HepG2 (cell line): ENCODE data around the gene SHANK3. TPM values are rescaled to one million over a fixed set of nuclear protein-coding genes. Genes with fewer than 3 reads are reported as not detected.

Source experiments
- ATAC-seq: fragments of 200-7000 bp; cut with Tn5 transposase; 3 replicates; pipeline ENCODE4 v1.9.1; 2020; ENCODE audit warnings: mild to moderate bottlenecking, moderate library complexity
- BruUV-seq: library from RNA; stranded (reverse); fragments of 400-500 nt; replicated peaks from 2 replicates; lab custom pipeline; 2021; lab: Mats Ljungman, UMichigan
- CTCF ChIA-PET: fragments of 300-600 bp; formaldehyde crosslinking; extraction: SDS; loops from one replicate; lab custom pipeline; 2021; ENCODE audit warnings: low total read pairs, inconsistent platforms, low intra/inter-chr PET ratio; lab: Yijun Ruan, JAX
- POLR2A ChIA-PET: fragments of 350-600 bp; sonication (Branson Sonifier 250); formaldehyde crosslinking; loops from one replicate; lab custom pipeline; 2020; ENCODE audit warnings: antibody characterized with exemption, inconsistent platforms; lab: Yijun Ruan, JAX
- DNase-seq: peaks from one replicate; pipeline ENCODE4 v3.0.0-alpha.2; 2015; ENCODE audit warnings: low spot score
- FAIRE-seq: peaks from 3 replicates; lab custom pipeline; 2011; peaks lifted over from hg19 to GRCh38; lab: Jason Lieb, UNC
- H2AFZ ChIP-seq: one replicate; pipeline ENCODE4 v1.6.1; 2011; ENCODE audit warnings: low read length, inconsistent platforms
- H3K27ac ChIP-seq: fragments of 300-600 bp; 3 replicates; pipeline ENCODE4 v1.8.0; 2011; ENCODE audit warnings: mixed run types, mild to moderate bottlenecking, mixed read lengths, low read length, inconsistent platforms; ENCODE audit not compliant: insufficient read depth; ENCODE audit errors: extremely low read length
- H3K27me3 ChIP-seq, 2 experiments: fragments of 200-600 bp in 1 of 2; 2 replicates in 1 of 2; 3 replicates in 1 of 2; pipeline versions ENCODE4 v1.6.0 to v1.8.0; 2011; ENCODE audit warnings: low read length in 2 of 2, mild to moderate bottlenecking in 2 of 2, moderate library complexity in 2 of 2, inconsistent platforms in 1 of 2; ENCODE audit not compliant: insufficient read depth in 2 of 2, control insufficient read depth in 1 of 2
- H3K36me3 ChIP-seq, 2 experiments: fragments of 200-600 bp in 1 of 2; replicated peaks in 1 of 2; 2 replicates in 1 of 2; 3 replicates in 1 of 2; pipeline versions ENCODE4 v1.5.1 to v1.8.0; 2011; ENCODE audit warnings: low read length in 2 of 2, inconsistent platforms in 1 of 2; ENCODE audit not compliant: insufficient read depth in 2 of 2, control insufficient read depth in 1 of 2
- H3K4me1 ChIP-seq: 2 replicates; pipeline ENCODE4 v1.5.1; 2012; ENCODE audit warnings: low read length, inconsistent platforms; ENCODE audit not compliant: insufficient read depth
- H3K4me2 ChIP-seq: 2 replicates; pipeline ENCODE4 v1.6.0; 2011; ENCODE audit warnings: low read depth, low read length, inconsistent platforms
- H3K4me3 ChIP-seq, 3 experiments: fragments of 200-600 bp in 1 of 3; sonication (generic), shearing (Covaris generic) in 1 of 3; replicated peaks in 1 of 3; 2 replicates each; pipeline ENCODE4 v1.5.1; 2011 to 2016; ENCODE audit warnings: low read length in 3 of 3, inconsistent platforms in 2 of 3, low read depth in 2 of 3, mild to moderate bottlenecking in 2 of 3, control low read depth in 1 of 3, mixed read lengths in 1 of 3; ENCODE audit not compliant: insufficient read depth in 1 of 3
- H3K79me2 ChIP-seq: one replicate; pipeline ENCODE4 v1.6.1; 2011; ENCODE audit warnings: low read length, inconsistent platforms; ENCODE audit not compliant: insufficient read depth
- H3K9ac ChIP-seq: 2 replicates; pipeline ENCODE4 v1.6.0; 2011; ENCODE audit warnings: mild to moderate bottlenecking, low read depth, low read length, inconsistent platforms; ENCODE audit not compliant: insufficient read depth
- H3K9me3 ChIP-seq: 2 replicates; pipeline ENCODE4 v1.5.1; 2012; ENCODE audit warnings: mild to moderate bottlenecking, low read length
- H4K20me1 ChIP-seq: 2 replicates; pipeline ENCODE4 v1.6.0; 2011; ENCODE audit warnings: inconsistent platforms, mild to moderate bottlenecking, low read length, moderate library complexity; ENCODE audit not compliant: insufficient read depth
- DMAP1 ChIP-seq: IDR thresholded peaks from 2 replicates; pipeline ENCODE4 v1.6.1; 2016
- RFX1 ChIP-seq: fragments of 450-650 bp; IDR thresholded peaks from 2 replicates; pipeline ENCODE4 v1.6.1; 2017
- ZBTB33 ChIP-seq: sonication (generic); formaldehyde crosslinking; IDR thresholded peaks from 2 replicates; pipeline ENCODE4 v1.4.0; 2020; ENCODE audit warnings: missing genetic modification reagents
- ZFY ChIP-seq: sonication (generic); formaldehyde crosslinking; IDR thresholded peaks from 2 replicates; pipeline ENCODE4 v1.4.0; 2020; ENCODE audit warnings: missing genetic modification reagents
- ZNF652 ChIP-seq: IDR thresholded peaks from 2 replicates; pipeline ENCODE4 v1.6.1; 2016; ENCODE audit warnings: low read depth, borderline replicate concordance
- WGBS: methylation state at CpG from one replicate; pipeline ENCODE4 v1.1.6; 2017; ENCODE audit warnings: low lambda C conversion rate; 5-methylcytosine and 5-hydroxymethylcytosine counted together
- in situ Hi-C: cut with HindIII; loops from 2 replicates; pipeline ENCODE4 v1.10.0; 2017; ENCODE audit warnings: low pct_unique_long_range_greater_than_20kb; ENCODE audit not compliant: extremely low pct_ligation_motif_present
- intact Hi-C: fragments of 100-400 bp; cut with micrococcal nuclease; formaldehyde crosslinking; loops from one replicate; pipeline ENCODE4 v1.10.0; 2022; ENCODE audit not compliant: unreplicated experiment
- polyA plus RNA-seq, 8 experiments: library from polyadenylated mRNA; depleted of rRNA in 3 of 8; stranded (reverse) in 7 of 8; unstranded in 1 of 8; fragments of >200 nt; fragmentation: Illumina TruSeq in 4 of 8; extraction: Trizol in 4 of 8; gene quantifications; 2 replicates each; pipeline versions ENCODE4 v1.2.1 to v1.2.3, GENCODE V29; 2011 to 2016; ENCODE audit warnings: low read depth in 4 of 8, missing spikeins in 1 of 8, mixed read lengths in 1 of 8; ENCODE audit not compliant: insufficient read depth in 1 of 8
- total RNA-seq, 5 experiments: library from RNA; depleted of rRNA; stranded (reverse); fragments of >200 nt; fragmentation: Illumina TruSeq; extraction: Trizol; gene quantifications; 2 replicates each; pipeline ENCODE4 v1.2.3, GENCODE V29; 2016; ENCODE audit warnings: low read depth in 1 of 5
- TF ChIP-seq, protein P1 (sequence below): sonication (generic); formaldehyde crosslinking; IDR thresholded peaks from 2 replicates; pipeline ENCODE4 v1.4.0; 2020; ENCODE audit warnings: missing genetic modification reagents

SHANK3 gene
- total and polyA plus RNA-seq, 2 of the 13 experiments (the other 11 are each of a cell fraction or from before 2014, with no cell fraction given): 2.9 to 4.6 TPM

DNA sequence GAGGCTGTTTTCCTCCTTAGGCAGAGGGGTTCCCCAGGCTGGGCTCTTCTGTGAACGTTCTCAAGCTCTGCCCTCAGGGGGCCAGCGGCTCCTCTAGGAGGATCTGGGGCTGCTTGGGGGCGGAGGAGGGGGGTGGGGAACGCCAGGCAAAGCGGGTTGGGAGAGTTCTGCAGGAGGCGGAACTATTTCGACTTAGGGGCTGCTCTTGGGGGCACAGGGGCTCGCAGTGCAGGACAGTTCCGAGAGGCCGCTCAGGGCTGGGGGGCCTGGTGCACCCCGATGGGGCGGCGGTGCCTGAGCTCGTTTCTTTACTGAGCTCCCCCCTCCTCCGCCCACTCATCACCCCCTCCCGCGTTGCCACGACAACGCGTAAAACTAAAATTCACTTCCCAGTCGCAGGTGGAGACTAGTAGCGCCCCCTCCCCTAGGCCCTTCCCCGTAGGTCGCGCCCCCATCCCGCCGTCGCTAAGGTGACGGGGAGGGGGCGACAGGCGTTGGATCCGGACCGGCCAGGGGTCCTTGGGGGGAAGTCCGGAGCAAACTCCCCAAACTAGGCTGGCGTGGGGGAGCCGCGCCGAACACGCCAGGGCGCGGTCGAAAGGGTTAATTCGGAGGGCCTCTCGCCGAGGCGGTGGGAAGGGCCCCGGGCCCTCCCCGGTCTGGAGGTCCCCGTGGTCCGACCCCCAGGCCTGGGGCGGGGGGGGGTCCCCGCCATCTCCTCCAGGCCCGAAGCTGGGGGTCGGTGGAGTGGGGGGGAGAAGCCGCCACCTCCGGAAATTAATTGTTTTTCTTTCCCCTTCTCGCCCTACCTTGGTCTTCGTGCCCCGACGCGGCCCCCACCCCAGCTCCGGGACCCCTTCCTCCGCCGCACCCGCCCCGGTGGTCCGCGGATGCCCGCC is 857 bp downstream of the SHANK3 start:
- FAIRE-seq: no peak
- intact Hi-C loops (no loop called here), in situ Hi-C loops (no loop called here)
- Histone ChIP-seq H3K4me3 (no peak overlapping the region; a peak in 1 of 6 replicates), H3K36me3 (0 out of 5 replicates have a peak, but pooled peaks cover 0 to 1% of the 10 kb centered on the region in 2 experiments), H3K4me1 (peaks cover 47% of the 10 kb centered on the region), H3K27me3 (peaks cover 2 to 20% of the 10 kb centered on the region in 2 experiments; a peak in 3 of 5 replicates), H3K9me3 (no peaks in the 10 kb centered on the region), H3K27ac (no peak overlapping the region), H3K9ac (no peak overlapping the region), H3K4me2 (peak overlapping the region; percentile 59), H2AFZ (no peak overlapping the region), H4K20me1 (no peaks in the 10 kb centered on the region), H3K79me2 (no peaks in the 10 kb centered on the region)
- 74% methylated on average over 52 of the region's 69 CpGs for WGBS
- POLR2A ChIA-PET: no interaction called here
- ATAC-seq: no peak
- BruUV-seq: no TSS peak
- no peak for DNase-seq
- CTCF ChIA-PET: no interaction called here
- TF ChIP-seq RFX1 (peak; percentile 12; the same call in 1 of the 2 replicates), ZNF652 (peak; percentile 35; the same call in 1 of the 2 replicates), ZBTB33 (CRISPR knock-in tag) (peak; percentile 16; the same call in 1 of the 2 replicates), DMAP1 (CRISPR knock-in tag) (no peak), ZFY (CRISPR knock-in tag) (0 out of 2 replicates have a peak, but pooled peaks have one; percentile 15)
- TF ChIP-seq, protein P1, sequence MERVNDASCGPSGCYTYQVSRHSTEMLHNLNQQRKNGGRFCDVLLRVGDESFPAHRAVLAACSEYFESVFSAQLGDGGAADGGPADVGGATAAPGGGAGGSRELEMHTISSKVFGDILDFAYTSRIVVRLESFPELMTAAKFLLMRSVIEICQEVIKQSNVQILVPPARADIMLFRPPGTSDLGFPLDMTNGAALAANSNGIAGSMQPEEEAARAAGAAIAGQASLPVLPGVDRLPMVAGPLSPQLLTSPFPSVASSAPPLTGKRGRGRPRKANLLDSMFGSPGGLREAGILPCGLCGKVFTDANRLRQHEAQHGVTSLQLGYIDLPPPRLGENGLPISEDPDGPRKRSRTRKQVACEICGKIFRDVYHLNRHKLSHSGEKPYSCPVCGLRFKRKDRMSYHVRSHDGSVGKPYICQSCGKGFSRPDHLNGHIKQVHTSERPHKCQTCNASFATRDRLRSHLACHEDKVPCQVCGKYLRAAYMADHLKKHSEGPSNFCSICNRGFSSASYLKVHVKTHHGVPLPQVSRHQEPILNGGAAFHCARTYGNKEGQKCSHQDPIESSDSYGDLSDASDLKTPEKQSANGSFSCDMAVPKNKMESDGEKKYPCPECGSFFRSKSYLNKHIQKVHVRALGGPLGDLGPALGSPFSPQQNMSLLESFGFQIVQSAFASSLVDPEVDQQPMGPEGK (CRISPR knock-in tag): peak; percentile 8; the same call in 1 of the 2 replicates
